Measurements from ENCODE around the gene MSS51. TPM values are rescaled to one million over a fixed set of nuclear protein-coding genes. Genes with fewer than 3 reads are reported as not detected.

Gene MSS51
- polyA plus RNA-seq, 1 donor, result 6.0 TPM

Other genes starting within 250 kb of the MSS51 start
- 41.2 TPM for gene DNAJC9, start 186.3 kb downstream of the MSS51 start, polyA plus RNA-seq (ENCODE audit: insufficient read length)
- gene MRPS16, start 180.9 kb downstream of the MSS51 start, polyA plus RNA-seq (ENCODE audit: insufficient read length), result 76.0 TPM
- 26.6 TPM for gene CFAP70, start 74.7 kb downstream of the MSS51 start, polyA plus RNA-seq (ENCODE audit: insufficient read length)
- 87.4 TPM for gene ANXA7, start 19.5 kb downstream of the MSS51 start, polyA plus RNA-seq (ENCODE audit: insufficient read length)
- 73.1 TPM for gene PPP3CB, start 62.5 kb upstream of the MSS51 start, polyA plus RNA-seq (ENCODE audit: insufficient read length)
- 54.6 TPM for gene USP54, start 157.8 kb upstream of the MSS51 start, polyA plus RNA-seq (ENCODE audit: insufficient read length)
- 5.0 TPM for gene MYOZ1, start 207.9 kb upstream of the MSS51 start, polyA plus RNA-seq (ENCODE audit: insufficient read length)
- 1.6 TPM for gene SYNPO2L, start 222.5 kb upstream of the MSS51 start, polyA plus RNA-seq (ENCODE audit: insufficient read length)